Neuronal stem cell (in vitro differentiated cells): Measurements from ENCODE around the gene MARCHF3.

ENCODE experiments used
- DNase-seq: peaks from one replicate; pipeline ENCODE4 v3.0.0-alpha.2; 2013; ENCODE audit warnings: low spot score
- H2AFZ ChIP-seq: one replicate; pipeline ENCODE4 v1.6.1; 2013; ENCODE audit warnings: mild to moderate bottlenecking, low read length, inconsistent platforms
- H2AK5ac ChIP-seq: 2 replicates; pipeline ENCODE4 v1.6.1; 2013; ENCODE audit warnings: low read depth, mild to moderate bottlenecking, inconsistent platforms, low read length, moderate library complexity, mixed read lengths
- H2BK120ac ChIP-seq: 2 replicates; pipeline ENCODE4 v1.6.1; 2013; ENCODE audit warnings: low read depth, mild to moderate bottlenecking, inconsistent platforms, low read length, moderate library complexity, mixed read lengths
- H2BK12ac ChIP-seq: one replicate; pipeline ENCODE4 v1.6.1; 2013; ENCODE audit warnings: low read length, inconsistent platforms
- H2BK15ac ChIP-seq: 2 replicates; pipeline ENCODE4 v1.6.1; 2013; ENCODE audit warnings: mild to moderate bottlenecking, low read length, inconsistent platforms, mixed read lengths
- H2BK5ac ChIP-seq: one replicate; pipeline ENCODE4 v1.6.1; 2013; ENCODE audit warnings: inconsistent platforms, mild to moderate bottlenecking, low read length, moderate library complexity
- H3K14ac ChIP-seq: one replicate; pipeline ENCODE4 v1.6.1; 2013; ENCODE audit warnings: low read length, inconsistent platforms
- H3K18ac ChIP-seq: 2 replicates; pipeline ENCODE4 v1.6.1; 2013; ENCODE audit warnings: low read length, inconsistent platforms
- H3K23ac ChIP-seq: 2 replicates; pipeline ENCODE4 v1.6.1; 2013; ENCODE audit warnings: low read depth, mild to moderate bottlenecking, mixed read lengths, low read length, inconsistent platforms; ENCODE audit not compliant: poor library complexity
- H3K27ac ChIP-seq: replicated peaks from 3 replicates; pipeline ENCODE4 v1.5.1; 2013; ENCODE audit warnings: low read length, inconsistent platforms
- H3K27me3 ChIP-seq, 3 experiments: 2 replicates each; pipeline ENCODE4 v1.6.1; 2013; ENCODE audit warnings: low read length in 3 of 3, mild to moderate bottlenecking in 2 of 3, inconsistent platforms in 1 of 3, low read depth in 1 of 3, mixed read lengths in 1 of 3, moderate library complexity in 1 of 3; ENCODE audit not compliant: control insufficient read depth in 3 of 3, insufficient read depth in 3 of 3
- H3K36me3 ChIP-seq, 2 donors: replicated peaks in 1 of 2; 2 replicates each; pipeline ENCODE4 v1.6.1; 2013; ENCODE audit warnings: low read length in 2 of 2; ENCODE audit not compliant: control insufficient read depth in 2 of 2, insufficient read depth in 2 of 2
- H3K4ac ChIP-seq: 2 replicates; pipeline ENCODE4 v1.6.1; 2013; ENCODE audit warnings: inconsistent platforms, mild to moderate bottlenecking, low read length, moderate library complexity
- H3K4me1 ChIP-seq, 2 donors: 1 replicate in 1 of 2; 2 replicates in 1 of 2; pipeline ENCODE4 v1.6.1; 2013; ENCODE audit warnings: low read length in 2 of 2, low read depth in 1 of 2; ENCODE audit not compliant: control insufficient read depth in 2 of 2, insufficient read depth in 1 of 2
- H3K4me2 ChIP-seq: one replicate; pipeline ENCODE4 v1.6.1; 2013; ENCODE audit warnings: mild to moderate bottlenecking, low read length, inconsistent platforms; ENCODE audit not compliant: insufficient read depth, poor library complexity, severe bottlenecking
- H3K4me3 ChIP-seq, 2 donors: 2 replicates each; pipeline ENCODE4 v1.5.1; 2013; ENCODE audit warnings: low read length in 2 of 2, mild to moderate bottlenecking in 2 of 2, inconsistent platforms in 1 of 2, moderate library complexity in 1 of 2
- H3K79me1 ChIP-seq: one replicate; pipeline ENCODE4 v1.6.1; 2013; ENCODE audit warnings: low read depth, mild to moderate bottlenecking, inconsistent platforms, low read length, moderate library complexity
- H3K9ac ChIP-seq: one replicate; pipeline ENCODE4 v1.6.1; 2013; ENCODE audit warnings: mild to moderate bottlenecking, low read depth, low read length, inconsistent platforms; ENCODE audit not compliant: poor library complexity
- H3K9me3 ChIP-seq, 2 donors: replicated peaks in 1 of 2; 2 replicates each; pipeline versions ENCODE3 to v1.6.1; 2013; ENCODE audit warnings: low read length in 2 of 2, mild to moderate bottlenecking in 2 of 2, inconsistent platforms in 1 of 2, low read depth in 1 of 2, mixed read lengths in 1 of 2, moderate library complexity in 1 of 2; ENCODE audit not compliant: control insufficient read depth in 2 of 2, insufficient read depth in 1 of 2
- H4K8ac ChIP-seq: one replicate; pipeline ENCODE4 v1.6.1; 2013; ENCODE audit warnings: low read depth, mild to moderate bottlenecking, inconsistent platforms, low read length, moderate library complexity
- H4K91ac ChIP-seq: one replicate; pipeline ENCODE4 v1.6.1; 2013; ENCODE audit warnings: low read length, low read depth, mild to moderate bottlenecking, inconsistent platforms; ENCODE audit not compliant: poor library complexity
- WGBS, 2 donors: extraction: QIAGEN DNeasy Blood & Tissue Kit; methylation state at CpG; one replicate each; pipeline ENCODE4 v1.1.7; 2013; ENCODE audit warnings: missing lambda C conversion rate in 2 of 2, mixed read lengths in 1 of 2; ENCODE audit not compliant: insufficient read length in 2 of 2, insufficient replicate concordance in 1 of 2; ENCODE audit errors: extremely low coverage in 2 of 2; 5-methylcytosine and 5-hydroxymethylcytosine counted together

MARCHF3 gene

GRCh38 chr5:126921241-126922091 is 108.9 kb downstream of the MARCHF3 start:
- Histone ChIP-seq H3K23ac (no peak overlapping the region), H3K4me1 (peaks cover 15 to 29% of the 10 kb centered on the region in 2 donors), H3K18ac (peak overlapping the region; percentile 23), H3K36me3 (no peaks in the 10 kb centered on the region), H3K79me1 (no peaks in the 10 kb centered on the region), H3K4ac (no peak overlapping the region), H2AK5ac (no peak overlapping the region), H2BK15ac (no peak overlapping the region), H2BK5ac (no peak overlapping the region), H4K91ac (no peak overlapping the region), H2BK12ac (no peak overlapping the region), H3K4me2 (no peak overlapping the region), H3K4me3 (no peak overlapping the region), H3K27me3 (no peaks in the 10 kb centered on the region), H3K14ac (no peak overlapping the region), H2AFZ (no peak overlapping the region), H3K9me3 (no peaks in the 10 kb centered on the region), H3K27ac (no peak overlapping the region), H3K9ac (peak overlapping the region; percentile 2), H4K8ac (no peak overlapping the region), H2BK120ac (no peak overlapping the region)
- no CpG with 5 or more reads among the region's 9 CpGs for WGBS, 2 donors
- DNase-seq: no peak

GRCh38 chr5:126920291-126920690 is 110.1 kb downstream of the MARCHF3 start:
- Histone ChIP-seq H3K18ac (no peak overlapping the region), H3K9me3 (no peaks in the 10 kb centered on the region), H3K27ac (no peak overlapping the region), H3K4ac (no peak overlapping the region), H3K9ac (no peak overlapping the region), H4K8ac (no peak overlapping the region), H3K4me2 (no peak overlapping the region), H3K27me3 (no peaks in the 10 kb centered on the region), H2AK5ac (no peak overlapping the region), H2BK12ac (no peak overlapping the region), H4K91ac (no peak overlapping the region), H2AFZ (no peak overlapping the region), H2BK5ac (no peak overlapping the region), H3K79me1 (no peaks in the 10 kb centered on the region), H3K14ac (no peak overlapping the region), H3K4me3 (no peak overlapping the region), H3K36me3 (no peaks in the 10 kb centered on the region), H3K4me1 (peaks cover 15 to 29% of the 10 kb centered on the region in 2 donors), H2BK15ac (no peak overlapping the region), H2BK120ac (no peak overlapping the region), H3K23ac (no peak overlapping the region)
- no peak for DNase-seq
- WGBS, 2 donors: no CpG with 5 or more reads among the region's 5 CpGs

- Histone ChIP-seq H3K27me3 (no peaks in the 10 kb centered on the region), H3K4me1 (peaks cover 15 to 26% of the 10 kb centered on the region in 2 donors), H3K23ac (no peak overlapping the region), H4K91ac (no peak overlapping the region), H3K4me3 (no peak overlapping the region), H3K36me3 (peaks cover 0 to 2% of the 10 kb centered on the region in 2 donors), H2BK120ac (no peak overlapping the region), H2BK12ac (no peak overlapping the region), H3K4me2 (no peak overlapping the region), H2AK5ac (no peak overlapping the region), H3K4ac (no peak overlapping the region), H4K8ac (no peak overlapping the region), H3K27ac (no peak overlapping the region), H2BK15ac (no peak overlapping the region), H3K14ac (no peak overlapping the region), H3K79me1 (no peaks in the 10 kb centered on the region), H2AFZ (no peak overlapping the region), H2BK5ac (no peak overlapping the region), H3K18ac (no peak overlapping the region), H3K9me3 (no peaks in the 10 kb centered on the region), H3K9ac (no peak overlapping the region)
- no CpG with 5 or more reads among the region's 7 CpGs for WGBS, 2 donors
- DNase-seq: no peak
These were observed 110.8 kb downstream of the MARCHF3 start for GRCh38 chr5:126919566-126919965.

- DNase-seq: no peak
- Histone ChIP-seq H3K79me1 (no peaks in the 10 kb centered on the region), H2BK12ac (no peak overlapping the region), H3K4ac (no peak overlapping the region), H3K14ac (no peak overlapping the region), H2AFZ (no peak overlapping the region), H3K27ac (no peak overlapping the region), H3K27me3 (no peaks in the 10 kb centered on the region), H2BK120ac (no peak overlapping the region), H3K4me3 (no peak overlapping the region), H3K4me2 (no peak overlapping the region), H3K4me1 (peaks cover 15 to 25% of the 10 kb centered on the region in 2 donors), H3K23ac (no peak overlapping the region), H3K18ac (no peak overlapping the region), H3K9ac (no peak overlapping the region), H2BK15ac (no peak overlapping the region), H2AK5ac (no peak overlapping the region), H3K9me3 (no peaks in the 10 kb centered on the region), H2BK5ac (no peak overlapping the region), H4K91ac (no peak overlapping the region), H4K8ac (no peak overlapping the region), H3K36me3 (peaks cover 0 to 5% of the 10 kb centered on the region in 2 donors)
- no CpG with 5 or more reads among the region's 3 CpGs for WGBS, 2 donors
These were observed 111.8 kb downstream of the MARCHF3 start for GRCh38 chr5:126918615-126918957.
